ENCODE results near the gene PSMB9.
"Not testable (repeated sequence)": the region's sequence is repeated elsewhere in the genome, so short reads cannot be mapped to it uniquely, and the experiment has no call there.

PSMB9 gene

GRCh38 chr6:32867554-32868256, 13.7 kb downstream of the PSMB9 start:
- in situ Hi-C loops (cut with MboI; ENCODE audit: low sequenced_read_pairs, unreplicated experiment), result no loop called here
- TF ChIP-seq CTCF (IDR thresholded peaks at IDR 0.05; ENCODE audit: borderline replicate concordance, control extremely low read depth, extremely low read depth, insufficient read depth, missing control alignments), result no peak
- no peak for DNase-seq (ENCODE audit: low spot score)

GRCh38 chr6:32868257-32868788, 14.3 kb downstream of the PSMB9 start:
- peak; percentile 82 for TF ChIP-seq CTCF (IDR thresholded peaks at IDR 0.05; ENCODE audit: borderline replicate concordance, control extremely low read depth, extremely low read depth, insufficient read depth, missing control alignments)
- DNase-seq (ENCODE audit: low spot score), result peak; percentile 46
- in situ Hi-C loops (cut with MboI; ENCODE audit: low sequenced_read_pairs, unreplicated experiment), result no loop called here

- DNase-seq (ENCODE audit: low spot score); in situ Hi-C loops (cut with MboI; ENCODE audit: low sequenced_read_pairs, unreplicated experiment): not testable (repeated sequence)
Measured at GRCh38 chr6:32873947-32874346, 20.0 kb downstream of the PSMB9 start.

- DNase-seq (ENCODE audit: low spot score), result no peak
- TF ChIP-seq CTCF (IDR thresholded peaks at IDR 0.05; ENCODE audit: borderline replicate concordance, control extremely low read depth, extremely low read depth, insufficient read depth, missing control alignments), result no peak
- in situ Hi-C loops (cut with MboI; ENCODE audit: low sequenced_read_pairs, unreplicated experiment), result no loop called here
Measured at GRCh38 chr6:32876603-32877002, 22.6 kb downstream of the PSMB9 start.

GRCh38 chr6:32879691-32880090, 25.7 kb downstream of the PSMB9 start:
- no peak for DNase-seq (ENCODE audit: low spot score)
- no peak for TF ChIP-seq CTCF (IDR thresholded peaks at IDR 0.05; ENCODE audit: borderline replicate concordance, control extremely low read depth, extremely low read depth, insufficient read depth, missing control alignments)
- in situ Hi-C loops (cut with MboI; ENCODE audit: low sequenced_read_pairs, unreplicated experiment), result no loop called here

- in situ Hi-C loops (cut with MboI; ENCODE audit: low sequenced_read_pairs, unreplicated experiment); DNase-seq (ENCODE audit: low spot score): not testable (repeated sequence)
Measured at GRCh38 chr6:32880962-32881361, 27.0 kb downstream of the PSMB9 start.

- DNase-seq (ENCODE audit: low spot score), result no peak
- in situ Hi-C loops (cut with MboI; ENCODE audit: low sequenced_read_pairs, unreplicated experiment), result no loop called here
- no peak for TF ChIP-seq CTCF (IDR thresholded peaks at IDR 0.05; ENCODE audit: borderline replicate concordance, control extremely low read depth, extremely low read depth, insufficient read depth, missing control alignments)
Measured at GRCh38 chr6:32882879-32883250, 28.9 kb downstream of the PSMB9 start.

- TF ChIP-seq CTCF (IDR thresholded peaks at IDR 0.05; ENCODE audit: borderline replicate concordance, control extremely low read depth, extremely low read depth, insufficient read depth, missing control alignments), result no peak
Measured at GRCh38 chr6:32883789-32884188, 29.8 kb downstream of the PSMB9 start.

More at GRCh38 chr6:32883789-32884188, 29.8 kb downstream of the PSMB9 start:
- in situ Hi-C loops (cut with MboI; ENCODE audit: low sequenced_read_pairs, unreplicated experiment), result no loop called here
- no peak for DNase-seq (ENCODE audit: low spot score)
